Skeletal muscle tissue (tissue), 4 donors: Measurements from ENCODE around the gene SDK1. TPM values are rescaled to one million over a fixed set of nuclear protein-coding genes. Genes with fewer than 3 reads are reported as not detected.

Experiments
- H3K27ac ChIP-seq: one replicate; pipeline ENCODE4 v1.7.0; 2013; ENCODE audit warnings: mild to moderate bottlenecking, low read depth, low read length, inconsistent platforms
- H3K27me3 ChIP-seq, 3 donors: one replicate each; pipeline ENCODE4 v1.7.0; 2013; ENCODE audit warnings: low read length in 3 of 3; ENCODE audit not compliant: control insufficient read depth in 3 of 3, insufficient read depth in 3 of 3
- H3K36me3 ChIP-seq, 3 donors: one replicate each; pipeline ENCODE4 v1.7.0; 2013; ENCODE audit warnings: low read length in 3 of 3; ENCODE audit not compliant: control insufficient read depth in 3 of 3, insufficient read depth in 3 of 3
- H3K4me1 ChIP-seq, 3 donors: one replicate each; pipeline ENCODE4 v1.7.0; 2013; ENCODE audit warnings: low read length in 3 of 3, mild to moderate bottlenecking in 3 of 3; ENCODE audit not compliant: control insufficient read depth in 3 of 3, insufficient read depth in 3 of 3
- H3K4me3 ChIP-seq, 3 donors: one replicate each; pipeline ENCODE4 v1.7.0; 2013; ENCODE audit warnings: low read length in 3 of 3
- H3K9ac ChIP-seq, 3 donors: one replicate each; pipeline ENCODE4 v1.7.0; 2013; ENCODE audit warnings: low read length in 3 of 3, mild to moderate bottlenecking in 3 of 3, moderate library complexity in 2 of 3, low read depth in 1 of 3
- H3K9me3 ChIP-seq, 3 donors: one replicate each; pipeline ENCODE4 v1.7.0; 2013; ENCODE audit warnings: low read length in 3 of 3; ENCODE audit not compliant: control insufficient read depth in 3 of 3
- total RNA-seq: library from RNA; depleted of rRNA; stranded (reverse); fragments of >200 nt; gene quantifications from one replicate; pipeline ENCODE4 v1.2.3, GENCODE V29; 2014
- donor health status: Osteomylitis.

SDK1 gene
- total RNA-seq, 1 donor from 2014 or later = 3.7 TPM

DNA sequence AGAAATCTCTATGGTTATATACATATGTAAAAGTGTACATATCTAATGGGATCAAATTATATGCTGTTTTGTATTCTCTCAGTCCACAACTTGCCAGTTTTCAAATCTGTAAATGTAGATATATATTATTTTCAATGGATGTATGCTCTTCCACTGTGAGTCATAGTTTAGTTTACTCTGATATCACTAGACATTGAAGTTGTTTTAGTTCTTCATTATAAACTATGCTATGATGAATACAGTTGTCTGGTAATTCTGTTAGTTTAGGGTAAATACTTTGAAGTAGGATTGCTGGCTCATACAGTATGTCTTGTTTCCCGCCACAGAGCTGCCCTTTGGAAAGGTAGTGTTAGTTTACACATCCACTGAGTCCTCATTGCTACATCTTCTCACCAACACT, 25.2 kb downstream of the SDK1 start:
- Histone ChIP-seq H3K27me3 (no peaks in the 10 kb centered on the region), H3K27ac (no peak overlapping the region), H3K36me3 (no peaks in the 10 kb centered on the region), H3K9ac (no peak overlapping the region), H3K4me1 (no peaks in the 10 kb centered on the region), H3K9me3 (peaks cover 0 to 3% (median 0%) of the 10 kb centered on the region in 3 donors), H3K4me3 (no peak overlapping the region)

DNA sequence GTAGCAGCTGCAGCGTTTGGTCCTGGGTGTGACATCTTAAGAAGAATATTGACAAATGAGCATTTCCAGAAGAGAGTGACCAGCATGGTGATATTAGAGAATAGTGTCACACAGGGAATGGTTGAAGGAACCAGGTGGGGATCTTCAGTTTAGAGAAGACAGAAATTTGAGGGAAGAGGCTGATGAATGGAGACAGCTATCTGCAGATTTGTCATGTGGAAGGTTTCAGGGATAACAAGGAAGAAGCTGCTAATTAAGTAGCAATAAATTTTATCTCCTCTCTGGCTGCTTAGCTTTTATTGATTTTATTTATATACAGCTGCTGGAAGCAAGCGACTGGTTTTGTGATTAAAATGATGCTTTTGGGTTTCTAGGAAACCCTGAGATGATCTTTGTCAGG, 26.0 kb downstream of the SDK1 start:
- H3K27me3 ChIP-seq = no peaks in the 10 kb centered on the region
- no peak overlapping the region for H3K4me3 ChIP-seq
- no peak overlapping the region for H3K9ac ChIP-seq
- peaks cover 0 to 3% (median 0%) of the 10 kb centered on the region in 3 donors for H3K9me3 ChIP-seq
- no peaks in the 10 kb centered on the region for H3K4me1 ChIP-seq
- no peak overlapping the region for H3K27ac ChIP-seq
- H3K36me3 ChIP-seq = no peaks in the 10 kb centered on the region

DNA sequence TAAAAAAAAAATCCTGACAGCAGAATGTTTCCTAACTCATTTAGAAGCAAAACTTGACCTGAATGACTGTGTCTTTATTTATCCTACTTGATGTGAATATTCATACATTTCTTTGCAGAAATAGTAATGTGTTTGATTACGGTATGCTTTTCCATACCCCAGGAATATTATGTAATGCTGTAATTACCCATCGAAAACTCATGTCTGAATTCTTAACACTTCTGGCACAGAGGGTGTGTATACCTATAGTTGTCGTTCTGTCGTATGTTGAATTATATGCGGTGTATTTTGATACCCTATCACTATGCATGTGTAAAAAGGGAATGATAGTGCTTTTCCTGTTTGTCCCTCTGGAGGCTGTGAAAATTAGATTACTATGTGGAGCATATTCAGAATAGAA, 26.6 kb downstream of the SDK1 start:
- no peak overlapping the region for H3K9ac ChIP-seq
- no peaks in the 10 kb centered on the region for H3K27me3 ChIP-seq
- no peak overlapping the region for H3K27ac ChIP-seq
- H3K36me3 ChIP-seq = no peaks in the 10 kb centered on the region
- H3K4me3 ChIP-seq = no peak overlapping the region
- H3K9me3 ChIP-seq = peaks cover 0 to 3% (median 0%) of the 10 kb centered on the region in 3 donors
- H3K4me1 ChIP-seq = no peaks in the 10 kb centered on the region

DNA sequence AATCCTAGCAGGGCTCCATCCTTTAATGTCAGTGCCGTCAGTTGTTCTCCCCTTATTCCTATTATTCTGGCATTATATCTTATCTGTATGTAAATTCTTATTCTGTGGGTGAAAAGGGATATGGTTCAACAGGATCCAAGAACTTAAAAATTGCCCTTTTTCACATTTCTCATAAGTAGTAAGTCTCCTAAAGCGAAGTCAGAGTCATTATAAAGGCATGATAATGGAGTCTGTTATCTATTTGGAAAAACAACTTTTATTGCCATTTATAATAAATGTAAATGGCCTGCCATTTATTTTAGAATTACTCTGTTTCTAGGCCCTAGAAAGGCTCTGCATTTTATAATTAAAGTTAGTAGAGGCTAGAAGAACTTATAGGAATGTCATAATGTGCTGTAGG, 31.3 kb downstream of the SDK1 start:
- Histone ChIP-seq H3K9ac (no peak overlapping the region), H3K36me3 (no peaks in the 10 kb centered on the region), H3K27me3 (peaks cover 0 to 5% (median 3%) of the 10 kb centered on the region in 3 donors), H3K27ac (no peak overlapping the region), H3K4me3 (no peak overlapping the region), H3K9me3 (no peaks in the 10 kb centered on the region), H3K4me1 (no peaks in the 10 kb centered on the region)

DNA sequence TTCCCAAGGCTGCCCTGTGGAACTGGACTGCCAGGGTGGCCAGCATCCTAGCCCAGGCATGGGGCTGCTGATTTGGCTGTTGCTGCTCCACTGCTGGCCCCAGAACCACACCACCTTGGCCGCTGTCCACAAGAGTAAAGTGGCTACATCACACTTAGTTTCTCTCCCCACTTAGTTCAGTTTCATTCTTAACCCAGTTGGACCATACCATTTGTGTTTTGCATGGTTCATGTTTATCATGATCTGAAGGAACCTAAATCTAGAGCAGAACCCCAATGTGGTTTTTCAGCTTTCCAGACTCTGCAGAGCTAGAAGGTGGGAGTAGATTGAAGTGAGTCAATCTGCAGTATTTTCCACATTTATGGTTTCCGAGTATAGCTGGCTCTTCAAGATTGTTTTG, 32.8 kb downstream of the SDK1 start:
- no peak overlapping the region for H3K9ac ChIP-seq
- no peaks in the 10 kb centered on the region for H3K9me3 ChIP-seq
- H3K36me3 ChIP-seq = no peaks in the 10 kb centered on the region

DNA sequence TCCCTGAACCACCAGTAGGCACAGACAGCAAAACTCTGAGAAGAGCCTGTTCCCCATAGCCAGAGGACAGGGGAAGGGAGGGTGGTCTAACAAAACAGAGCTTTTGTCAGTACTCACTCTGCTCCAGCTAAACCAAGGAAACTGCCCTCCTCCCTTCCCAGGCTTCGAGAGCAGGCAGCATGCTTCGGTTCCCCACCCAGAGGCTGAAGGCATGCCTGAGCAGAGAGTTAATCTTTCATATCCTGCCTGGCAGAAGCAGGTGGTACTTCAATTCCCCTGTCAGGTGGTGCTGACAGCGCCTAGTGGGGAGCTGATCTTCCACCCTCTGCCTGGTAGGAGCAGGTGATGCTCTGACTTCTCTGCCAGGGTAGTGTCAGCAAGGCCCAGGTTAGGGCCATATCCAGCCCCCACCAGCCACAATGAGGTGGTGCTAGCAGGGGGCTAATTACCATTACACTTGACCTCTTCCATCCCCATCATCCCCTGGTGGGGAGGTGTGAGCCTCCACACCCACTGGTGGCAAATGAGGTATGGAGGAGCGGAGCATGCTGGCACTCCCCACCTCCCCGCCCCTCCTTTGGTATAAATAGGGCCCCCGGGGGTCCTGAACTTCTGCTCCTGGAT, 35.1 kb downstream of the SDK1 start:
- Histone ChIP-seq H3K4me3 (no peak overlapping the region), H3K9me3 (no peaks in the 10 kb centered on the region), H3K36me3 (no peaks in the 10 kb centered on the region), H3K4me1 (no peaks in the 10 kb centered on the region), H3K27me3 (peaks cover 0 to 5% (median 3%) of the 10 kb centered on the region in 3 donors), H3K27ac (no peak overlapping the region), H3K9ac (no peak overlapping the region)

More for the DNA sequence above, 32.8 kb downstream of the SDK1 start:
- H3K4me1 ChIP-seq = no peaks in the 10 kb centered on the region
- no peak overlapping the region for H3K27ac ChIP-seq
- H3K4me3 ChIP-seq = no peak overlapping the region
- peaks cover 0 to 5% (median 3%) of the 10 kb centered on the region in 3 donors for H3K27me3 ChIP-seq

DNA sequence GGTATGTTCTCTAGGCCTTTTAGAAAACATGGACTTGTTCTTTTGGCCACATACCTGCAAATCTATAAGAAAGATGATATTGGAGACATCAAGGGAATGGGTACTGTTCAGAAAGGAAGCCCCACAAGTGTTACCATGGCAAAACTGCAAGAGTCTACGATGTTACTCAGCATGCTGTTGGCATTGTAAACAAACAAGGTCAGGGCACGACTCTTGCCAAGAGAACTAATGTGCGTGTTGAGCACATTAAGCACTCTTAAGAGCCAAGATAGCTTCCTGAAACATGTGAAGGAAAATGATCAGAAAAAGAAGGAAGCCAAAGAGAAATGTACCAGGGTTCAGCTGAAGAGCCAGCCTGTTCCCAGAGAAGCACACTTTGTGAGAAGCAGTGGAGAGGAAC, 37.1 kb downstream of the SDK1 start:
- no peak overlapping the region for H3K4me3 ChIP-seq
- no peak overlapping the region for H3K27ac ChIP-seq
- no peaks in the 10 kb centered on the region for H3K36me3 ChIP-seq
- H3K9me3 ChIP-seq = no peaks in the 10 kb centered on the region
- peaks cover 0 to 5% (median 3%) of the 10 kb centered on the region in 3 donors for H3K27me3 ChIP-seq
- H3K4me1 ChIP-seq = no peaks in the 10 kb centered on the region
- H3K9ac ChIP-seq = no peak overlapping the region

DNA sequence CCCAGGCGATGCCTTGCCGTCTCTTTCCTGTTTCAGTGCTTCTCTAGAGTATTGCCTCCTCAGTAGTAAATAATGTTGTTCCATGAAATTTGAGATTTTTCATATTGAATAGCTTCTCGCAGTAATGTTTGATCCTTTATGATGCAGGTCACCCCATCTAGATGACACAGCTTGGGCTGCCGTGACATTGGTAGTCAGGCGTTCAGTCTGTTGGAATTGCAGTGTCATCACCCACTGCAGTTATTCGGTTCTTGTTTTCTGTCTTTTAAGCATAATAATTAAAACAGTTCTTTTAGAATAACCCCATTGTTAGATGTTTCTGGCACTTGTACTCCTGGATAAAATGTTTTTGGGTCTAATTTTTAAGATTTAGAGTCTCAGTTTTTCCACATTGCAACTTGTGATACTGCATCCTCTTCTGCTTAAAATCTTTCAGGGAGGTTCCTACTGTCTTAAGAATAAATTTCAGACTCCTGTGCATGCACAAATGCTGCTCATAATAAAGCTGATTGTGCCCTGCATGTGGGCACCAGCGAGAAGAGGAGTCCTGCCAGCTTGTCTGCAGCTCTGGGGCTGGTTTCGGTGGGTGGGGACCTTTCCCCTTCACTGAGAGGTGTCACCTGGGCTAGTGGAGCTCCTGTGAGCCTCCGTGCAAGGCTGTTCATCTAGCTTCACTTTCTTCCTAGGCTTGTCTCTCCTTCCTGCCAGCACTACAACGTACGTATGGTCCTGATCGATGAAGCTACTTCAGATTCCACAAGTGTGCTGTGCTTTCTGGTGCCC, 44.8 kb downstream of the SDK1 start:
- H3K9me3 ChIP-seq = no peaks in the 10 kb centered on the region
- H3K27me3 ChIP-seq = no peaks in the 10 kb centered on the region
- no peak overlapping the region for H3K4me3 ChIP-seq
- no peaks in the 10 kb centered on the region for H3K36me3 ChIP-seq
- H3K27ac ChIP-seq = no peak overlapping the region
- H3K4me1 ChIP-seq = no peaks in the 10 kb centered on the region
- no peak overlapping the region for H3K9ac ChIP-seq

DNA sequence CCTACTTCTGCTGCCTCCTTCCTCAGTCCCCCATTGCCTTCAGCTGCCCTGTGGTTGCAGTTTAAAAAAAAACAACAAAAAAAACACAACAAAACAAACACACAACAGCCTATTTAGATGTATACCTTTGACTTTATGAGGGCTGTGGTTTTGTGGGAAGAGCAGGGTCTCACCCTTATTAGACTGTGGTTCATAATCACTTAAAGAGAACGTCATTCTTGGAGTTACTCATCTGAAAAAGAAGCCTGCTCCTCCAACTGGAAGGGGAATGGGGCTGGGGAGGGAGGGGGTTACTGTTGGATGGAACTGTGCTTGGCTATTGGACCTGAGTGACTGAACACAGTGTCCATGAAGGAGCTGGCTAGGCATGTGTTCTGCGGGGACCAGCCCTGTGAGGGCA, 48.1 kb downstream of the SDK1 start:
- no peak overlapping the region for H3K9ac ChIP-seq
- H3K36me3 ChIP-seq = no peaks in the 10 kb centered on the region
- H3K4me1 ChIP-seq = no peaks in the 10 kb centered on the region
- H3K27me3 ChIP-seq = no peaks in the 10 kb centered on the region
- H3K9me3 ChIP-seq = no peaks in the 10 kb centered on the region
- H3K27ac ChIP-seq = no peak overlapping the region
- H3K4me3 ChIP-seq = no peak overlapping the region

DNA sequence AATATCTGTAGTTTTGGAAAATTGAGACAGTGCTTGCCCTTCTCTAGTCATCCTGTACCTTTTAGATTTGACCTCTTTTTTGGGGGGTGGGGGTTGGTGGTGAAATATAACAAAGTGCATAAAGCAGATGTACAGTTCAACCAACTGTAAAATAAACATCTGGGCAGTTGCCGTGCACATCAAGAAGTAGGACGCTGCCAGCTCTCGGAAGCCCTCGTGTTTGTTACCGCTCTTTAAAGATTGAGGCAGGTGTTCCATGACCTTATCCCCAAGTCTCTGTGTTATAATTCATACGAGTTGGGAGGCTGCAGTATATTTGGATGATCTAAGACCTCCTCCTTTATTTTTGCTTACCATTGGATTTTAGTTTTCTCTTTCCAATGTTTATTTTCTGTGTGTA, 55.1 kb downstream of the SDK1 start:
- no peaks in the 10 kb centered on the region for H3K36me3 ChIP-seq
- no peak overlapping the region for H3K4me3 ChIP-seq
- H3K9ac ChIP-seq = no peak overlapping the region
- H3K27ac ChIP-seq = no peak overlapping the region
- no peaks in the 10 kb centered on the region for H3K27me3 ChIP-seq
- H3K9me3 ChIP-seq = no peaks in the 10 kb centered on the region
- H3K4me1 ChIP-seq = no peaks in the 10 kb centered on the region
